GM21737 (cell line): ENCODE results near the gene FAF1.

Experiments
- ATAC-seq: cut with Tn5 transposase; IDR thresholded peaks from one replicate; pipeline ENCODE4 v1.9.1; 2021; ENCODE audit warnings: mild to moderate bottlenecking, moderate library complexity; ENCODE audit not compliant: unreplicated experiment

Gene FAF1

DNA sequence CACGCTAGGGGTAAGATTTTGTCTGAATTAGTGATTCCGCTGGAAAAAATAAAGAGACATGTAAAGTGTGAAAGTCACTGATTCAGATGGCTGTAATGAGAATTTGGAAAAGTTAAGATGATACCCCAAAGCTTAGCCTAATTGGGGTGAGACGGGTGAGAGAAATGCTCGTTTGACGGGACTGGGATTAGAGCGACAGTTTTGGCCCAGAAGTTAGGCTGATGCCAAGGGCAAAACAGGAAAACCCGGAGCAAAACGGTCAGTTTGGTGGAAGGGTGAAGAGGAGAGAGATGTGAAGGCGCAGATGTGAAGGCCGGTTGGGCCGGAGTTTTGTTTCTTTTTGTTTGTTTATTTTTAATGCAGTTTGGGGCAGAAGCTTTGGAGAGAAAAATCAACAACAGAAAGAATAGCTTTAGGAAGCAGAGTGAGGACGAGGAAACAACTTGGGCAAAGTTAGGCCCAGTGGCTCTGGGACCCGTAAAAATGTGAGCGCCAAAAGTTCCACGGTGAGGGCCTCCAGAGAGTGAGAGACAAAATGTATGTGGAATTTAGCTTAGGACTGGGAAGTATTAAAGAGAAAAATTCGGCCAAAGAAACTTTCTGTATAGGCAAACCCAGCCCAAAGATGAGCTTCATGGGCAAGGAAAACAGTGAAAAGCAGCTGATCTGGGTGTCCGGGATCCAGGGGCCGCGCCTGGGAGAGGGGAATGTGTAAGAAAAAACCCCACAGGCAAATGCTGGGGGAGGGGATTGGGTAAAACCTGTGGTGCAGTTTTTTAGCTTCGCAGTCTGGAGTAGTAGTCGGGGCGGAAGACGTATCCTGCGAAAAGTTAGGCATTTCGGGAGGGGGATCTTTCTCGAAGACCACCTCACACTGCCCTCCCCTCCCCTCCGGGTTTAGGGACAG, 538.0 kb downstream of the FAF1 start:
- ATAC-seq, result no peak

- ATAC-seq, result no peak
These were observed 538.7 kb downstream of the FAF1 start for GRCh38 chr1:50421366-50421748.

GRCh38 chr1:50420689-50421365, 539.2 kb downstream of the FAF1 start:
- no peak for ATAC-seq

DNA sequence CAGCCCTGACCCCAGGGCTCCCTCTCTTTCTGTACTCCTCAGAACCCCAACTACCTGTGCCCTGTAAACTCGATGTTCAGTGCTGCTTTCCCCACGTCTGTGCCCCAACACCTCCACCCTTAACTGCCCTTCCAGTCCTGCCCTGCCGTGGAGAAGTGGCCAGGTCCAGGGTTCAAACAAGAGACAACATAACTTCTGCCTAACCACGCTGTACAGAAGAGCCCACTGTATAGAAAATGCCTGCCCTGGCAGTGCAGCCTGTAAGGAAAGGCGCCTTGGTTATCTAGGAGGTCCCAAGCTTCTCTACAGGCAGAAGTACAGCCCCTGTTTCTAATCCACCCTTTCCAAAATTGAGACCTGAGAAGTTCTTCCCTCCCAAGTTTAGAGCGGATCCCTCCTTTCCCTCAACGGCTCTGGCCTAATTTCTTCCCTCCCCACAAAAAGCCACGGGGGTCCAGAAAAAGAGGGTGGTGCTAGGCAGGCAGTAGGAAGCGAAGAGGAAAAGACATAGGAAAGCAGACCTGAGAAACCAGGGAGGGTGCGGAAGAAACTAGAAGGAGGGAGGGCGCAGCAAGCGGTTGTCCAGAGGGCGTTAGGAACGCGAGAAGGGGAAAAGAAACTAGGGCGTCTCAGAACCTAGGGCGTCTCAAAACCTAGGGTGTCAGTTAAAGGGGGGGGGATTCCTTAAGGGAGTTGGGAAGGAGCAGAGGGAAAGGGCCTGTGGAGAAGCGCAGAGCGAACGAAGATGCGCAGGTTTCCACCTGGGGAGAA, 540.0 kb downstream of the FAF1 start:
- ATAC-seq, result no peak

GRCh38 chr1:50419192-50419906, 540.7 kb downstream of the FAF1 start:
- ATAC-seq, result no peak

- ATAC-seq, result no peak
These were observed 541.4 kb downstream of the FAF1 start for GRCh38 chr1:50418600-50419109.

GRCh38 chr1:50417946-50418599, 542.0 kb downstream of the FAF1 start:
- no peak for ATAC-seq

DNA sequence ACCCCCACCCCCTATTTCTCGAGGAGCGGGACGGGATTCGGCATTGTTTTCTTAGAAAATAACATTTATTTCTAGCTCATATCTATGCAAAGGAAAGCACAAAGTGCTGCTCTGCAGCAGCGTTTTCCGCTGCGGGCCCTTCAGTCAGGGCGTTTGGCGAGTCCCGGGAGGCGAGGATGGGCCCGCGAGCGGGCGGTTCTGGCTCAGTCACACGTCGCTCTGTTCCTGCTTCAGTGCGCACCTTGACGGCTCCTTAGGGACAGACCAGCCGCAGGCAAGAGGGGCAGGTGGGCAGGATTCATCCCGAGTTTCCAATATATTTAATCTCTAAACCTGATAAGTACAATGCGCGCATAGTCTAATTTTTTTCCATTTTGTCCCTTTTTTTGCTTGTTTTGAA, 542.6 kb downstream of the FAF1 start:
- no peak for ATAC-seq

- ATAC-seq, result no peak
These were observed 543.3 kb downstream of the FAF1 start for GRCh38 chr1:50416553-50417453.

DNA sequence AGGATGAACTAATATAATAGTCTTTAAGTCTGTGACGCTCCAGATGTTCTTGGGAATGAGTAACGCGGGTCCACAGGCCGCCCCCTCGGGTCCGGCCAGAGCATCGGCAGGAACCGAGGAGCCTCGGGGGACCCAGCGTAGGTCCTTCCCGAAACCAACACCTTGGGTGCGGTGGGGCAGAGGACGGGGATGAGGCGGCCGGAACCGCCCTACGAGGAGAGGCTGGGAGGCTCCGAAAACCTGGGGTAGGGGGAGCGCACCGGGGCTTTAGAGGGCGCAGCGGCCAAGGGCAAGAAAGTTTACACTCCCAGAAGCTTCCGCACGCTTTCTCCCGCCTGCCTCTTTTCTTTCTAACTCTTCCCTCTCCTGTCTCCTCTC, 543.9 kb downstream of the FAF1 start:
- ATAC-seq, result no peak

GRCh38 chr1:50415235-50416149, 544.6 kb downstream of the FAF1 start:
- no peak for ATAC-seq

- no peak for ATAC-seq
These were observed 545.2 kb downstream of the FAF1 start for GRCh38 chr1:50414853-50415234.

GRCh38 chr1:50412813-50413476, 547.1 kb downstream of the FAF1 start:
- no peak for ATAC-seq

DNA sequence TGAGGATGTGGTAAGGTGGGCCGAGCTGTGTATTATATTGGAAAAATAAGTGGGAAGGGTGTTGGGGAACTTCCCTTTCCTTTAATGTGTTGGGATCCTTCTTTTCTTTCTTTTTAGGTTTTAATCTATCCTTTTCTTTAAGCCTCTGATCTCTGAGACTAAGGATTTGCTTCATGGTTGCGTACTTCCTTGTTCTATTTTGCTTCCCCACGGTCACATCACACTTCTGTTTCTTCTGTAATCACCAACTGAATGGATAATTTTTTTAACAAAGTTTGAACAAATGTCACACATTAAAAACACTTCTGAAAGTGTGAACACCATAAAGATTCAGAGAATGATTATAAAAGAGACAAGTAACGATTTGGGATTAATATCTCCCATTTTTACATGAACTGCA, 554.3 kb downstream of the FAF1 start:
- no peak for ATAC-seq

GRCh38 chr1:50393522-50394120, 566.4 kb downstream of the FAF1 start:
- ATAC-seq, result no peak
